Cardiac muscle cell (in vitro differentiated cells and primary cell): ENCODE results near the gene HOXA2. TPM values are rescaled to one million over a fixed set of nuclear protein-coding genes. Genes with fewer than 3 reads are reported as not detected.

Source experiments
- DNase-seq, 2 donors: peaks; one replicate each; pipeline versions ENCODE4 v3.0.0 to v3.0.0-alpha.2; 2010 to 2017; ENCODE audit warnings: low read depth in 1 of 2, low spot score in 1 of 2
- H3K27ac ChIP-seq: fragments of 200-600 bp; sonication (generic); 2 replicates; pipeline ENCODE4 v1.5.1; 2016
- H3K27me3 ChIP-seq: fragments of 200-600 bp; sonication (generic); 2 replicates; pipeline ENCODE4 v1.6.0; 2016; ENCODE audit warnings: control low read depth
- H3K36me3 ChIP-seq: fragments of 200-600 bp; sonication (generic); 2 replicates; pipeline ENCODE4 v1.5.1; 2016; ENCODE audit warnings: control low read depth
- H3K4me1 ChIP-seq: fragments of 200-600 bp; sonication (generic); 2 replicates; pipeline ENCODE4 v1.8.1; 2017; ENCODE audit warnings: low read depth, mild to moderate bottlenecking, mixed run types
- H3K4me3 ChIP-seq: fragments of 200-600 bp; sonication (generic); 2 replicates; pipeline ENCODE4 v1.5.1; 2016; ENCODE audit warnings: mild to moderate bottlenecking
- H3K9me3 ChIP-seq: fragments of 200-600 bp; sonication (generic); 2 replicates; pipeline ENCODE4 v1.5.1; 2017; ENCODE audit warnings: low read depth, mild to moderate bottlenecking, control low read depth
- polyA plus RNA-seq: library from polyadenylated mRNA; unstranded; fragments of >200 nt; fragmentation: Nextera tagmentation; extraction: Ambion mirVana; gene quantifications from 2 replicates; pipeline ENCODE4 v1.2.1, GENCODE V29; 2016
- total RNA-seq: library from RNA; depleted of rRNA; stranded (reverse); fragments of >200 nt; gene quantifications from 2 replicates; pipeline ENCODE4 v1.2.3, GENCODE V29; 2016
- TF ChIP-seq, protein P1 (sequence below): IDR thresholded peaks from 2 replicates; pipeline ENCODE4 v1.5.1; 2012; ENCODE audit warnings: low read depth, mild to moderate bottlenecking, low read length

Gene HOXA2
- total and polyA plus RNA-seq, 2 experiments from 2014 or later: 0.12 to 0.27 TPM

GRCh38 chr7:27118580-27118979 is 16.1 kb upstream of the HOXA2 start:
- H3K27ac ChIP-seq: no peak overlapping the region
- H3K4me3 ChIP-seq: no peak overlapping the region
- H3K27me3 ChIP-seq: peaks cover 100% of the 10 kb centered on the region
- peaks cover 5% of the 10 kb centered on the region for H3K4me1 ChIP-seq
- H3K9me3 ChIP-seq: no peaks in the 10 kb centered on the region
- H3K36me3 ChIP-seq: no peaks in the 10 kb centered on the region
- TF ChIP-seq, protein P1, sequence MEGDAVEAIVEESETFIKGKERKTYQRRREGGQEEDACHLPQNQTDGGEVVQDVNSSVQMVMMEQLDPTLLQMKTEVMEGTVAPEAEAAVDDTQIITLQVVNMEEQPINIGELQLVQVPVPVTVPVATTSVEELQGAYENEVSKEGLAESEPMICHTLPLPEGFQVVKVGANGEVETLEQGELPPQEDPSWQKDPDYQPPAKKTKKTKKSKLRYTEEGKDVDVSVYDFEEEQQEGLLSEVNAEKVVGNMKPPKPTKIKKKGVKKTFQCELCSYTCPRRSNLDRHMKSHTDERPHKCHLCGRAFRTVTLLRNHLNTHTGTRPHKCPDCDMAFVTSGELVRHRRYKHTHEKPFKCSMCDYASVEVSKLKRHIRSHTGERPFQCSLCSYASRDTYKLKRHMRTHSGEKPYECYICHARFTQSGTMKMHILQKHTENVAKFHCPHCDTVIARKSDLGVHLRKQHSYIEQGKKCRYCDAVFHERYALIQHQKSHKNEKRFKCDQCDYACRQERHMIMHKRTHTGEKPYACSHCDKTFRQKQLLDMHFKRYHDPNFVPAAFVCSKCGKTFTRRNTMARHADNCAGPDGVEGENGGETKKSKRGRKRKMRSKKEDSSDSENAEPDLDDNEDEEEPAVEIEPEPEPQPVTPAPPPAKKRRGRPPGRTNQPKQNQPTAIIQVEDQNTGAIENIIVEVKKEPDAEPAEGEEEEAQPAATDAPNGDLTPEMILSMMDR: no peak
- DNase-seq: no peak

DNA sequence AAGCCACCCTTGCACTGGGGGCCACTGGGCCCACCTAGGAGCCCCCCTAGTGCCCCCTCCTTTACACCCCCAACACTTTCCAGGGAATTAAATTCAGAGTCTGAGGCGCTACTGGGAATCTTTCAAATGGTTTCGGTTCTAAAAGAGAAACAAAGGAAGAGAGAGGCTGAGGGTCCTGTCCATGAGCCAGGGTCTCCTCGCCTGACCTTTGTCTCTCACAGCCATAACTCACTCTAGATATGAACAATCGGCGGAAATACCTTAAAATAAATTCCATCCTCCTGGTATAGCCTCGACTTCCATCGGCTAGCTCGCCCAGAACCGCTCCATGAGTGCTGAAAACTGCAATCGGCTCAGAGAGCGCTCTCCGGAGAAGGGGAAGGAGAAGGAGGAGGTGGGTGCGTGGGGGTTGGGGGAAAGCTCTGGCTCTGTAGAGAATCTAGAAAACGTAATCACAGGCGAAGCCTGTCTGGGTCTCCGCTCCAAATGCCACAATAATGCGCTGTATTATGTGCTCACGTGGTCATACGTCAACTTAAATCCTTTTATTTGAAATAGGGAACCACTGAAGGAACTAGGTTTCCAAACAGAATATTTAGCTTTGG is 15.5 kb upstream of the HOXA2 start:
- Histone ChIP-seq H3K27me3 (peaks cover 100% of the 10 kb centered on the region), H3K36me3 (no peaks in the 10 kb centered on the region), H3K9me3 (no peaks in the 10 kb centered on the region), H3K27ac (no peak overlapping the region), H3K4me3 (no peak overlapping the region), H3K4me1 (peaks cover 7% of the 10 kb centered on the region)
- TF ChIP-seq, protein P1: no peak
- no peak for DNase-seq

- no peak overlapping the region for H3K4me3 ChIP-seq
- no peaks in the 10 kb centered on the region for H3K36me3 ChIP-seq
- TF ChIP-seq, protein P1: no peak
- H3K4me1 ChIP-seq: peaks cover 7% of the 10 kb centered on the region
- no peak overlapping the region for H3K27ac ChIP-seq
- H3K27me3 ChIP-seq: peaks cover 100% of the 10 kb centered on the region
- DNase-seq: no peak
- H3K9me3 ChIP-seq: no peaks in the 10 kb centered on the region
Observed at GRCh38 chr7:27116962-27117886, 14.7 kb upstream of the HOXA2 start.

DNA sequence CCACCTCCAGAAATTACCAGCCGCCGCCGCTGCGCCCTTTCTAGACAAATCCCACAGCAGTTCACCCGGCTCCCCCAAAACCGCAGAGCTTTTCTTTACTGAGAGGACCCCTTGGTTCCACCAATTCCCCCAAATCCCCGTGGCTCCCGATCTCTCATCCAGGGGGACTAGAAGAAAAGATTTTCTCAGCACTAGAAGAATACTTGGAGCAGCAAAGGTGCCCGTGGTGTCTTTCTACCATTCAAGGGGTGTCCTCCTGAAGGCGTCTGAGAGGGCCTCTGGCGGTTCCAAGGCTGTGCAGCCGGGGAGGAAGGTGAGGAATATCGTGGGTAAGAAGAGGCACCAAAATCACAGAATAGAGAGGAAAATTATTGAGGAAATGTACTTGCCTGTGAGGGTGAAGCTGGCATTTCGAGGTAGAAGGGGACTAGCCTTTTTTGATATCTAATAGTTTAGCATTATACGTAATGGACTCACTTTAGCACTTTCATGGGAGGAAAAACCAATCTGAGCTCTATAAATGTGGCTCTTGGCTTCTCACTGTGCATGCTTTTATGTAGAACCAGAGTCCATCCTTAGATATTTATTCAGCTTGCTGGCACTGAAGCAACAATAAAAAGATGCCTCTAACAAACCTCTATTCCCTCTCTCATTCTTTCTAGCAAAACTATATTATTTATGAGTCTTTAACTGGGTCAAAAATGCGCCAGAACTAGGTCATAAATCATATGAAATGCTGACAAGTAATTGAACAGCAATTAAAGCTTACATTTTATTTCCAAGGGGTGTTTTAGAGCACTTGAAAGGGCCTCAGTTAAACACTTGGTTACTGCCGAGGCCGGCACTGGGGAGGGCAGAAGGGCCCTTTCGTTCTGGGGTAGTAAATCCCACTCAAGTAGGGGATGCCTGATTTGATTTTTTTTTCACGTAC is 13.8 kb upstream of the HOXA2 start:
- Histone ChIP-seq H3K4me3 (no peak overlapping the region), H3K27me3 (peaks cover 100% of the 10 kb centered on the region), H3K36me3 (no peaks in the 10 kb centered on the region), H3K27ac (no peak overlapping the region), H3K9me3 (no peaks in the 10 kb centered on the region), H3K4me1 (peaks cover 7% of the 10 kb centered on the region)
- TF ChIP-seq, protein P1: no peak
- no peak for DNase-seq
